ENCODE data around the gene SLC33A1. TPM values are rescaled to one million over a fixed set of nuclear protein-coding genes. Genes with fewer than 3 reads are reported as not detected.

SLC33A1 gene
- total RNA-seq, 1 donor from 2014 or later, result 23.7 TPM

DNA sequence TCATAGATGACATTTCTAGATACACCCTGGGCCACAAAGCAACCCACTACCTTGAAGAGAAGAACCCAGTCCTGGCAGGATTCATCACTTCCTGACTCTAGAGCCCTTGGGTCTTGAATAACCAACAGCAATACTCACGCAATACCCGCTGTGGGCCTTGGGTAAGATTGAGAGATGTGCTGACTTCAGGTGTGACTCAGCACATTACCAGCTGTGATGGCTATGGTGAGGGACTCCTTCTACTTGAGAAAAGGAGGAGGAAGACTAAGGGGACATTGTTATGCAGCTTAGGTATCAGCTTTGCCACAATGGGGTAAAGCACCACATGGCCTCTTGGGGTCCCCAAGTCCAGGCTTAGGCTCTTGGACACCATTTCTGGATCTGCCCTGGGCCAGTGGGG lies 63.0 kb downstream of the SLC33A1 start:
- DNase-seq (ENCODE audit: low spot score, unreplicated experiment), result no peak

DNA sequence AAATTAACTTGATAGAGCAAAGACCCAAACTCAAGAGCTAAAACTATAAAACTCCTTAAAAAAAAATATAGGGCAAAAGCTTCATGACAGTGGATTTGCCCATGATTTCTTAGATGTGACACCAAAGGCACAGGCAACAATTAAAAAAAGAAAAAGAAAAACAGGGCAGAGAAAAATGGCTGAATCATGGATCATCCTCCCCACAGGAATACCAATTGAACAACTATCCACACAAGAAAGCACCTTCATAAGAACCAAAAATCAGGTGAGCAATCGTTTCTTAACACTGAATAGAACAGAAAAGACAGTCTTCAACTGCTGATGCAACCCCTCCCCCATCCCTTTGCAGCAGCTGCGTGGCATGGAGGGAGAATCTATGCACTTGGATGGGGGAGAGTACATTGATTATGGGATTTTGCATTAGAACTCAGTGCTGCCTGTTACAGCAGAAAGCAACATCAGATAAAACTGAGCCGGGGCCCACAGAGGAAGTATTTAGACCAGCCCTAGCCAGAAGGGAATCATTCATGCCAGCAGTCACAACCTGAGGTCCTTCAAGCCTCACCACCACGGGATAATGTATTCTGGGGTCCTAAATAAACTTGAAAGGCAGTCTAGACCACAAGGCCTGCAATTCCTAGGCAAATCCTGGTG lies 63.8 kb downstream of the SLC33A1 start:
- Mint-ChIP-seq H3K27me3 (no peaks in the 10 kb centered on the region), H3K9me3 (ENCODE audit: low read depth) (peaks cover 7% of the 10 kb centered on the region), H3K4me3 (ENCODE audit: low read depth) (no peak overlapping the region), H3K27ac (no peak overlapping the region), H3K36me3 (ENCODE audit: insufficient read depth) (peaks cover 22% of the 10 kb centered on the region), H3K4me1 (ENCODE audit: low read depth) (no peaks in the 10 kb centered on the region)
- no peak for DNase-seq (ENCODE audit: low spot score, unreplicated experiment)
- TF ChIP-seq, protein P1, sequence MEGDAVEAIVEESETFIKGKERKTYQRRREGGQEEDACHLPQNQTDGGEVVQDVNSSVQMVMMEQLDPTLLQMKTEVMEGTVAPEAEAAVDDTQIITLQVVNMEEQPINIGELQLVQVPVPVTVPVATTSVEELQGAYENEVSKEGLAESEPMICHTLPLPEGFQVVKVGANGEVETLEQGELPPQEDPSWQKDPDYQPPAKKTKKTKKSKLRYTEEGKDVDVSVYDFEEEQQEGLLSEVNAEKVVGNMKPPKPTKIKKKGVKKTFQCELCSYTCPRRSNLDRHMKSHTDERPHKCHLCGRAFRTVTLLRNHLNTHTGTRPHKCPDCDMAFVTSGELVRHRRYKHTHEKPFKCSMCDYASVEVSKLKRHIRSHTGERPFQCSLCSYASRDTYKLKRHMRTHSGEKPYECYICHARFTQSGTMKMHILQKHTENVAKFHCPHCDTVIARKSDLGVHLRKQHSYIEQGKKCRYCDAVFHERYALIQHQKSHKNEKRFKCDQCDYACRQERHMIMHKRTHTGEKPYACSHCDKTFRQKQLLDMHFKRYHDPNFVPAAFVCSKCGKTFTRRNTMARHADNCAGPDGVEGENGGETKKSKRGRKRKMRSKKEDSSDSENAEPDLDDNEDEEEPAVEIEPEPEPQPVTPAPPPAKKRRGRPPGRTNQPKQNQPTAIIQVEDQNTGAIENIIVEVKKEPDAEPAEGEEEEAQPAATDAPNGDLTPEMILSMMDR (IDR thresholded peaks at IDR 0.05; ENCODE audit: unreplicated experiment), result no peak

More for the DNA sequence above, 63.0 kb downstream of the SLC33A1 start:
- Mint-ChIP-seq H3K36me3 (ENCODE audit: insufficient read depth) (peaks cover 24% of the 10 kb centered on the region), H3K4me1 (ENCODE audit: low read depth) (no peaks in the 10 kb centered on the region), H3K27ac (no peak overlapping the region), H3K4me3 (ENCODE audit: low read depth) (no peak overlapping the region), H3K9me3 (ENCODE audit: low read depth) (peaks cover 7% of the 10 kb centered on the region), H3K27me3 (no peaks in the 10 kb centered on the region)
- TF ChIP-seq, protein P1 (IDR thresholded peaks at IDR 0.05; ENCODE audit: unreplicated experiment), result no peak

DNA sequence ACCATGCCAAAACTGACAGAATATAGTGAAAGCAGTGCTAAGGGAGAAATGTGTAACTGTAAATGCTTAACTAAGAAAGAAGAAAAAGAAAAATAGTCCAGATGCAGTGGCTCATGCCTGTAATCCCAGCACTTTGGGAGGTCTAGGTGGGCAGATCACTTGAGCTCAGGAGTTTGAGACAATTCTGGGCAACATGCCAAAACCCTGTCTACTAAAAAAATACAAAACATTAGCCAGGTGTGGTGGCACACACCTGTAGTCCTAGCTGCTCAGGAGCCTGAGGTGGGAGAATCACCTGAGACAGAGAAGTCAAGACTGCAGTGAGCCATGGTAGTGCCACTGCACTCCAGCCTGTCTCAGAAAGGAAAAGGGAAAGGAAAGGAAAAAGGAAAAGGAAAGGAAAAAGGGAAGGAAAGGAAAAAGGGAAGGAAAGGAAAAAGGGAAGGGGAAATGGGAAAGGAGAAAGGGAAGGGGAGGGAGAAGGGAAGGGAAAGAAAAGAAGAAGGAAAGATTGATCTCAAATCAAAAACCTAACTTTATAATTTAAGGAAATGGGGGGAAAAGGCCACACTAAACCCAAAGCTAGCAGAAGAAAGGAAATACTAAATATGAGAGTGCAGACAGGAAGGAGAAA lies 68.4 kb downstream of the SLC33A1 start:
- Mint-ChIP-seq H3K27me3 (no peaks in the 10 kb centered on the region), H3K27ac (no peak overlapping the region), H3K4me3 (ENCODE audit: low read depth) (no peak overlapping the region), H3K4me1 (ENCODE audit: low read depth) (no peaks in the 10 kb centered on the region), H3K9me3 (ENCODE audit: low read depth) (peaks cover 7% of the 10 kb centered on the region), H3K36me3 (ENCODE audit: insufficient read depth) (peaks cover 16% of the 10 kb centered on the region)
- TF ChIP-seq, protein P1 (IDR thresholded peaks at IDR 0.05; ENCODE audit: unreplicated experiment), result no peak
- no peak for DNase-seq (ENCODE audit: low spot score, unreplicated experiment)

DNA sequence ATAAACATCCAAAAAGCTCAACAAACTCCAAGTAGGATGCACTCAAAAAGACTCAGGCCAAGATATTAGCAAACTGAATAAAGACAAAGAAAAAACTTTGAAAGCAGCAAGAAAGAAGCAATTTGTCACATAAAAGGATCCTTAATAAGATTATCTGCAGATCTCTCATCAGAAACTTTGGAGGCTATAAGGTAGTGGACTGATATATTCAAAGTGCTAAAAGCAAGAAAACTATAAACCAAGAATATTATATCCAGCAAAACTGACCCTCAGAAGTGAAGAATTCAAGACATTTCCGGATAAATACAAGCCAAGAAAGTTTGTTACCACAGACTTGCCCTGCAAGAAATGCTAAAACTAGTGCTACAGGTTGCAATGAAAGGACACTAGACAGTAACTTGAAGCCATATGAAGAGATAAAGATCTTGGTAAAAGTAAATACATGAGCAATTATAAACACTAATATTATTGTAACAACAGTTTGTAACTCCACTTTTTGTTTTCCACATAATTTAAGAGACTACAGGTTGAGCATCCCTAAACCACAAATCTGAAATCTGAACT lies 71.8 kb downstream of the SLC33A1 start:
- Mint-ChIP-seq H3K9me3 (ENCODE audit: low read depth) (peaks cover 7% of the 10 kb centered on the region), H3K27me3 (no peaks in the 10 kb centered on the region), H3K4me1 (ENCODE audit: low read depth) (no peaks in the 10 kb centered on the region), H3K27ac (no peak overlapping the region), H3K36me3 (ENCODE audit: insufficient read depth) (peaks cover 21% of the 10 kb centered on the region), H3K4me3 (ENCODE audit: low read depth) (no peak overlapping the region)
- TF ChIP-seq, protein P1 (IDR thresholded peaks at IDR 0.05; ENCODE audit: unreplicated experiment), result no peak
- no peak for DNase-seq (ENCODE audit: low spot score, unreplicated experiment)

DNA sequence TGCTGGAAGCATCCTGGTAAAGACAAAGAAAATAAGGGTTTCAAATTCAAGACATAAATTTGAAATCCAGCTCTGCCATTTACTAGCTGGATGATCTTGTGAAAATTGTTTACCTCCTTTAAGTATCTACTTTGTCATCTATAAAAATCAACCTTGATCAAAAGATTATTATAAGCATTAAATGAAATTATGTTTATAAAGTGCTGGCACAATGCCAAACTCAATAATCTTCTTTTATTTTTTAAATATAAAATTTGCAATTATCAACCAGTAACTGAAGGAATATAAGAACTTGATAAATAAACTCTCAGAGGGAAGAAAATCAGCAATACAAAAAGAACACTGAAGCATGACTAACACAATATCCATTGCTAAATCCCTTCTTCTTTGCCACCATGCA lies 73.9 kb downstream of the SLC33A1 start:
- no peaks in the 10 kb centered on the region for H3K4me1 Mint-ChIP-seq (ENCODE audit: low read depth)
- no peak overlapping the region for H3K27ac Mint-ChIP-seq
- DNase-seq (ENCODE audit: low spot score, unreplicated experiment), result no peak
- no peak overlapping the region for H3K4me3 Mint-ChIP-seq (ENCODE audit: low read depth)
- H3K9me3 Mint-ChIP-seq (ENCODE audit: low read depth), result peaks cover 7% of the 10 kb centered on the region
- H3K36me3 Mint-ChIP-seq (ENCODE audit: insufficient read depth), result peaks cover 21% of the 10 kb centered on the region
- TF ChIP-seq, protein P1 (IDR thresholded peaks at IDR 0.05; ENCODE audit: unreplicated experiment), result no peak
- no peaks in the 10 kb centered on the region for H3K27me3 Mint-ChIP-seq
